A549 treated with AZD9567 at 1 μM for 4 hours (cell line): ENCODE data around the gene C3orf70. TPM values are rescaled to one million over a fixed set of nuclear protein-coding genes. Genes with fewer than 3 reads are reported as not detected.

Experiments
- total RNA-seq: library from RNA; stranded (reverse); fragments of 200-300 nt; extraction: Qiagen RNA extraction; gene quantifications from 5 replicates; pipeline ENCODE4 v1.2.3, GENCODE V29; 2022; ENCODE audit not compliant: insufficient read depth

The C3orf70 gene, protein sequence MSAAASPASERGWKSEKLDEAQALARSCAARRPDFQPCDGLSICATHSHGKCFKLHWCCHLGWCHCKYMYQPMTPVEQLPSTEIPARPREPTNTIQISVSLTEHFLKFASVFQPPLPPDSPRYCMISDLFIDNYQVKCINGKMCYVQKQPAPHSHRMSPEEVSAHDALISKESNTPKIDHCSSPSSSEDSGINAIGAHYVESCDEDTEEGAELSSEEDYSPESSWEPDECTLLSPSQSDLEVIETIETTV
- 0.01 to 0.05 TPM (median 0.02 TPM) in 4 of 5 replicates, not detected in the other for total RNA-seq

DNA sequence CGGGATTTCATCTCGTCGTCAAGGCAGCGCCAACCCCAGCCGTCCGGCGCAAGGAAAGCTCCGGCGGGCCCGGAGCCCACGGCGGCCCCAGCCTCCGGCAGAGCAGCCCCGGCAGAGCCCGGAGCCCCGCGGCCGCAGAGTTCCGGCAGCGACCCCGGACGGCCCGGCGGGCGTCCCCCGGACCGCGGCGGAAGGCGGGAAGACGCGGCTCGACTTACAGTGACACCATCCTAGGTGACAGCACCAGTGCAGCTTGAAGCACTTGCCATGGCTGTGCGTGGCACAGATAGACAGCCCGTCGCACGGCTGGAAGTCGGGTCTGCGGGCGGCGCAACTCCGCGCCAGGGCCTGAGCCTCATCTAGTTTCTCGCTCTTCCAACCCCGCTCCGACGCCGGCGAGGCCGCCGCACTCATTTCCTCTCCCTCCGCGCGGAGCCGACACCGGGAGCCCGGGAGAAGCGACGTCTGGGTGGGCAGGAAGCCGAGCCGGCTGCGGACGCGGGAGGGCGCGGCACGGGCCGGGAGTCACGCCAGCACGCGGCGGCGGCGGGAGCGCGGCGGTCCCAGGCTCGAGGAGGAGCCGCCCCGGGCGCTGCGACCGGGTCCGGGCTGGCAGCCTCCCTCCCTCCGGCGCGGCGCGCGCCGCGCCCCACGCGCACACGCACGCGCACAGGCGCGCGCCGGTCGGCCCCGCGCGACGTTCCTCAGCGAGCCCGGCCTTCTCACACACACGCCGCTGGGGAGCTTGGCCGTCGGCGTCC is at the start of gene C3orf70:
Gene C3orf70, minus strand, starts transcription at position 651 of the 761 bp plus-strand sequence. Its CDS starts 237 bp downstream, at position 414.

Other genes starting within 250 kb of the C3orf70 start
- 2.4 to 3.9 TPM (median 3.3 TPM) in 5 replicates for gene EHHADH, start 101.0 kb upstream of the C3orf70 start, total RNA-seq
- 11.5 to 17.6 TPM (median 11.9 TPM) in 5 replicates for gene MAP3K13, start 210.1 kb upstream of the C3orf70 start, total RNA-seq